Testis (tissue), 3 donors: ENCODE measurements around the gene PTPA. TPM values are rescaled to one million over a fixed set of nuclear protein-coding genes. Genes with fewer than 3 reads are reported as not detected.
A peak's percentile ranks its signal among the peaks of the same experiment; 100 is the strongest.

ENCODE experiments used
- DNase-seq: peaks from one replicate; pipeline ENCODE4 v3.0.0-alpha.2; 2019
- H3K27ac ChIP-seq, 2 donors: fragments of 200-600 bp; sonication (generic); one replicate each; pipeline ENCODE4 v1.5.1; 2019
- H3K27me3 ChIP-seq: fragments of 200-600 bp; sonication (generic); one replicate; pipeline ENCODE4 v1.5.1; 2019
- H3K36me3 ChIP-seq: fragments of 200-600 bp; sonication (generic); one replicate; pipeline ENCODE4 v1.5.1; 2017; ENCODE audit warnings: low read depth; ENCODE audit errors: missing control alignments
- H3K4me1 ChIP-seq: fragments of 200-600 bp; sonication (generic); one replicate; pipeline ENCODE4 v1.5.1; 2019
- H3K4me3 ChIP-seq, 2 donors: fragments of 200-600 bp; sonication (generic); one replicate each; pipeline ENCODE4 v1.5.1; 2017 to 2019
- H3K9me3 ChIP-seq: fragments of 200-600 bp; sonication (generic); one replicate; pipeline ENCODE4 v1.5.1; 2017
- POLR2A ChIP-seq: fragments of 450-650 bp; IDR thresholded peaks from one replicate; pipeline ENCODE4 v1.6.1; 2017; ENCODE audit warnings: antibody characterized with exemption, mild to moderate bottlenecking, moderate library complexity
- WGBS, 2 donors: methylation state at CpG; one replicate each; pipeline ENCODE4 v1.1.5; 2018; 5-methylcytosine and 5-hydroxymethylcytosine counted together
- intact Hi-C: fragments of 100-400 bp; cut with DNase I; formaldehyde crosslinking; loops from one replicate; pipeline ENCODE4 v1.15.1; 2023; ENCODE audit warnings: low total_unique reads
- polyA plus RNA-seq: library from polyadenylated mRNA; stranded (reverse); fragments of 350-450 nt; fragmentation: Illumina TruSeq; extraction: RNeasy Lipid Tissue Mini Kit (QIAGEN cat#74804); gene quantifications from one replicate; pipeline ENCODE4 v1.2.3, GENCODE V29; 2014; ENCODE audit warnings: low read depth, low replicate concordance; ENCODE audit not compliant: insufficient read depth
- total RNA-seq, 2 donors: library from RNA; depleted of rRNA; stranded (reverse); fragments of >200 nt; gene quantifications; one replicate each; pipeline ENCODE4 v1.2.3, GENCODE V29; 2016
- TF ChIP-seq, protein P1 (sequence below), 3 experiments: fragments of 450-650 bp in 2 of 3; fragments of 200-600 bp in 1 of 3; sonication (generic) in 1 of 3; IDR thresholded peaks; one replicate each; pipeline ENCODE4 v1.5.1; 2016 to 2019; ENCODE audit warnings: antibody characterized with exemption in 3 of 3, mild to moderate bottlenecking in 2 of 3, moderate library complexity in 1 of 3

Gene PTPA
- total and polyA plus RNA-seq, 3 donors from 2014 or later = 163 to 268 (median 177) TPM

DNA sequence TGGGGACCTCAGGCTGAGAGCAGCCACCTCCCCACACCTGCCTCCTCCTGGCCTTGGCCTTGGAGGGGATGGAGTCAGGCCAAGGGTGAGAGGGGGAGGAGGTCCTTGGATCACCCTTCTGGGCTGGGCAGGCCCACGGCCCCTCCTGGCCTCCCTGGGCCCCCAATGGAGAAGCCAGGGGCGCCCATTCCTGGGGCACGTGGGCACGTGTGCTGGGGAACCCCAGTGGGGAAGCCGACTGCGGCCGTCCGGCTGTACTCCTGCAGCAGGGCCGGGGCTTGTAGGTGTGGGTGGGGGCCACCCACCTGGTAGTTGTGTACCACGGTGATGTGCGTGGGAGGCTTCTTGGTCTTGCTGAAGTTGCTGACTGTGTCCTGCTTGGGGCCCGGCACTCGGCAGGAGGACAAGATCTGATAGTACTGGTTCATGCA, 9.1 kb upstream of the PTPA start:
- Histone ChIP-seq H3K27me3 (no peaks in the 10 kb centered on the region), H3K27ac (no peak overlapping the region), H3K9me3 (no peaks in the 10 kb centered on the region), H3K36me3 (no peaks in the 10 kb centered on the region), H3K4me1 (no peaks in the 10 kb centered on the region), H3K4me3 (no peak overlapping the region)
- 70% methylated on average over 2 to 13 of the region's 13 CpGs for WGBS, 2 donors
- TF ChIP-seq POLR2A = no peak
- TF ChIP-seq, protein P1, sequence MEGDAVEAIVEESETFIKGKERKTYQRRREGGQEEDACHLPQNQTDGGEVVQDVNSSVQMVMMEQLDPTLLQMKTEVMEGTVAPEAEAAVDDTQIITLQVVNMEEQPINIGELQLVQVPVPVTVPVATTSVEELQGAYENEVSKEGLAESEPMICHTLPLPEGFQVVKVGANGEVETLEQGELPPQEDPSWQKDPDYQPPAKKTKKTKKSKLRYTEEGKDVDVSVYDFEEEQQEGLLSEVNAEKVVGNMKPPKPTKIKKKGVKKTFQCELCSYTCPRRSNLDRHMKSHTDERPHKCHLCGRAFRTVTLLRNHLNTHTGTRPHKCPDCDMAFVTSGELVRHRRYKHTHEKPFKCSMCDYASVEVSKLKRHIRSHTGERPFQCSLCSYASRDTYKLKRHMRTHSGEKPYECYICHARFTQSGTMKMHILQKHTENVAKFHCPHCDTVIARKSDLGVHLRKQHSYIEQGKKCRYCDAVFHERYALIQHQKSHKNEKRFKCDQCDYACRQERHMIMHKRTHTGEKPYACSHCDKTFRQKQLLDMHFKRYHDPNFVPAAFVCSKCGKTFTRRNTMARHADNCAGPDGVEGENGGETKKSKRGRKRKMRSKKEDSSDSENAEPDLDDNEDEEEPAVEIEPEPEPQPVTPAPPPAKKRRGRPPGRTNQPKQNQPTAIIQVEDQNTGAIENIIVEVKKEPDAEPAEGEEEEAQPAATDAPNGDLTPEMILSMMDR (IDR thresholded peaks at IDR 0.05) = no peak
- intact Hi-C loops = no loop called here
- no peak for DNase-seq

DNA sequence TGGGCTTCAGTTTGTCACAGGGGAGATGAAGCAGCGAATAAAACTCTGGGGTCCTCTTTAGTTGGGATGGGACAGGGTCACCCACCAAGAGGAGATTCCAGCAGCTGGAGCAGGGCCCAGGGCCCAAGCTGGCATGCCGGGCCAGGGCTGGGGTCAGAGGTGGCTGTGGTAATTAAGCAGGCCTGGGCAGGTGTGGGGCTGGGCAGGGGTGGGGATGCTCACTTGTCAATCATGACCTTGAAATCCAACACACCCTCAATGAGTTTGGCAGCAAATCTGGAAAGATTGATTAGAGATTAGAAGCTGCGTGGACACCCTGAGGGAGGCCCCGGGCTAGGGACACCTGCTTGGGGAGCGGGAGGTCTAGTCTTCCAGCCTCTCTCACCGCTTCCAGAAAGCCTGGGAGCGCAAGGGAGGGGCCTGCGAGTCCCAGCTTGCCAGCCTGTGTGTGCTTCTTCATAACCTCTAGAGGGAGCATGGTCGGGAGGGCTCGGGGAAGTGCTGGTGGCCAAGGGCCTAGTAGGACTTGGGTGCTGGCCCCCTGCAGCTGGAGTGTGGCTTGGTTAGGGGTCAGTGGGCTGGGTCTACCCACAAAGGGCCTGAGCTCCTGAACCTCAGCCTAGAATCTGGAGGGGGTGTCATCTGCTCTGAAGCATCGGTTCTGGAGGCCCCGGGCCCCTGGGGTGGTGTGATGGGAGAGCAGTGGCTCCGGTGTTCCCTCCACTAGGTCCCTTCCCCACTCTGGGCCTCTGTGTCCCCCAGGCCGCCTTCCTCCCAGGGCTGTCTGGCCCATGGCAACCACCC, 8.2 kb upstream of the PTPA start:
- Histone ChIP-seq H3K27ac (no peak overlapping the region), H3K9me3 (no peaks in the 10 kb centered on the region), H3K27me3 (no peaks in the 10 kb centered on the region), H3K36me3 (no peaks in the 10 kb centered on the region), H3K4me1 (no peaks in the 10 kb centered on the region), H3K4me3 (no peak overlapping the region)
- WGBS, 2 donors = 64 to 81% methylated on average over 8 to 14 of the region's 14 CpGs
- peak; percentile 69 for DNase-seq
- no peak for TF ChIP-seq POLR2A
- TF ChIP-seq, protein P1 (IDR thresholded peaks at IDR 0.05) = peak in 2 of 3 experiments; percentile 38 to 41
- intact Hi-C loops = no loop called here

DNA sequence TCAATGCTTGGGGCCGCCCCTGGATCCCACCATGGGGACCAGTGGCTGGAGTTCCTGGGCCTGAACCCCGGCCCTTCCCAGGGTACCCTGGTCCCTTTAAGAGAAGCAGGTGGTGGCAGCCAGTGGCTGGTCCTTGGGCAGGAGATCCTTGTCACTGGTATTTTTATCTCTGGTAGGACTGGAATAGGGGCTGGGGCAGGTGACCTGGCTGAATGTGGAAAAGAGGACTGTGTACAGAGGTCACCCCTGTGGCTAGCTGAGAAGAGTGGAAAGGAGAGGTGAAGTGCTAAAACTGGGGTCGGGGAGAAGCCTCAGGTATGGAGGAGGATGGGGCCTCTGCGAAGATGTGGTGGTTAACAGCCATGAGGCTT, 7.6 kb upstream of the PTPA start:
- Histone ChIP-seq H3K9me3 (no peaks in the 10 kb centered on the region), H3K4me1 (no peaks in the 10 kb centered on the region), H3K27ac (no peak overlapping the region), H3K4me3 (no peak overlapping the region), H3K36me3 (no peaks in the 10 kb centered on the region), H3K27me3 (no peaks in the 10 kb centered on the region)
- intact Hi-C loops = no loop called here
- no peak for DNase-seq
- 87 to 91% methylated on average over 3 to 4 of the region's 4 CpGs for WGBS, 2 donors
- TF ChIP-seq, protein P1 (IDR thresholded peaks at IDR 0.05) = no peak
- TF ChIP-seq POLR2A = no peak

DNA sequence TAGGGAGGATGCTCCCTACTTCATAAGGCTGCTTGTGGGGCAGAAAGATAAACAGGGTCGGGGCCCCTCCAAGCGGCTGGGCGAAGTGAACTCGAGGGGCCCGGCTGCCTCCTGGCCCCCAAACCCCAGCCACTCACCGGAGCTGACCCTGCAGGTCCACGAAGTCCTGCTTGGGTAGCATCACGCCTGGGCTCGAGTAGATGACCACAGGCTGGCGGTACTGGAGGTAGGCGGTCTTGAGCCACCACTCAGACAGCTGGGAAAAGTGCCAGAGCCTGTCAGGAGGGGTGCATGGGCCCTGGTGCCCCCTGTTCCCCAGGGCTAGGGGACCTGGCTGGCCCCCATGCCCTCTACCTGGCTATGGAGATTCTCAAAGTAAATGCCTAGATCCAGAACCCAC, 7.2 kb upstream of the PTPA start:
- WGBS, 2 donors = 89 to 91% methylated on average over 7 to 11 of the region's 11 CpGs
- H3K27me3 ChIP-seq = no peaks in the 10 kb centered on the region
- TF ChIP-seq POLR2A = no peak
- TF ChIP-seq, protein P1 (IDR thresholded peaks at IDR 0.05) = no peak
- H3K36me3 ChIP-seq = no peaks in the 10 kb centered on the region
- intact Hi-C loops = no loop called here
- DNase-seq = no peak
- H3K4me1 ChIP-seq = no peaks in the 10 kb centered on the region
- no peak overlapping the region for H3K27ac ChIP-seq
- no peaks in the 10 kb centered on the region for H3K9me3 ChIP-seq
- H3K4me3 ChIP-seq = no peak overlapping the region
